Esophagus squamous epithelium (tissue), 5 donors: ENCODE measurements around the gene DDI2. TPM values are rescaled to one million over a fixed set of nuclear protein-coding genes. Genes with fewer than 3 reads are reported as not detected.

ENCODE experiments used
- DNase-seq: peaks from one replicate; lab custom pipeline; 2025; lab: John Stamatoyannopoulos, UW
- H3K27ac ChIP-seq, 4 donors: fragments of 200-600 bp; sonication (generic); one replicate each; pipeline ENCODE4 v1.5.1; 2016 to 2019; ENCODE audit warnings: mild to moderate bottlenecking in 1 of 4
- H3K27me3 ChIP-seq, 4 donors: fragments of 200-600 bp; sonication (generic); 1 replicate in 3 of 4; 2 replicates in 1 of 4; pipeline versions ENCODE4 v1.5.1 to v1.6.0; 2017 to 2021; ENCODE audit warnings: antibody characterized with exemption in 1 of 4
- H3K36me3 ChIP-seq, 3 donors: fragments of 200-600 bp; sonication (generic); one replicate each; pipeline ENCODE4 v1.5.1; 2016 to 2019
- H3K4me1 ChIP-seq, 3 donors: fragments of 200-600 bp; sonication (generic); one replicate each; pipeline ENCODE4 v1.5.1; 2017 to 2019
- H3K4me3 ChIP-seq, 4 donors: fragments of 200-600 bp; sonication (generic); 1 replicate in 3 of 4; 2 replicates in 1 of 4; pipeline ENCODE4 v1.5.1; 2016 to 2019; ENCODE audit warnings: mild to moderate bottlenecking in 2 of 4, moderate library complexity in 1 of 4
- H3K9me3 ChIP-seq, 3 donors: fragments of 200-600 bp; sonication (generic); one replicate each; pipeline ENCODE4 v1.5.1; 2016 to 2019
- POLR2A ChIP-seq, 4 donors: fragments of 450-650 bp; IDR thresholded peaks; one replicate each; pipeline ENCODE4 v1.6.1; 2017; ENCODE audit warnings: antibody characterized with exemption in 4 of 4, mild to moderate bottlenecking in 4 of 4, moderate library complexity in 3 of 4
- WGBS, 2 donors: methylation state at CpG; one replicate each; pipeline ENCODE4 v1.1.5; 2018; 5-methylcytosine and 5-hydroxymethylcytosine counted together
- intact Hi-C: fragments of 100-400 bp; cut with DNase I; formaldehyde crosslinking; loops from one replicate; pipeline ENCODE4 v1.15.0; 2022
- total RNA-seq, 4 donors: library from RNA; depleted of rRNA; stranded (reverse); fragments of >200 nt; gene quantifications; one replicate each; pipeline ENCODE4 v1.1.0, GENCODE V29; 2016
- TF ChIP-seq, protein P1 (sequence below), 6 experiments: fragments of 450-650 bp in 4 of 6; fragments of 200-600 bp in 2 of 6; sonication (generic) in 2 of 6; IDR thresholded peaks; one replicate each; pipeline ENCODE4 v1.5.1; 2016 to 2019; ENCODE audit warnings: antibody characterized with exemption in 6 of 6, mild to moderate bottlenecking in 4 of 6, moderate library complexity in 4 of 6
- donor health status: DM: yes; HTN: yes; CAD: no.

The DDI2 gene
- total RNA-seq, 4 donors from 2014 or later = 20.6 to 62.9 (median 48.3) TPM

DNA sequence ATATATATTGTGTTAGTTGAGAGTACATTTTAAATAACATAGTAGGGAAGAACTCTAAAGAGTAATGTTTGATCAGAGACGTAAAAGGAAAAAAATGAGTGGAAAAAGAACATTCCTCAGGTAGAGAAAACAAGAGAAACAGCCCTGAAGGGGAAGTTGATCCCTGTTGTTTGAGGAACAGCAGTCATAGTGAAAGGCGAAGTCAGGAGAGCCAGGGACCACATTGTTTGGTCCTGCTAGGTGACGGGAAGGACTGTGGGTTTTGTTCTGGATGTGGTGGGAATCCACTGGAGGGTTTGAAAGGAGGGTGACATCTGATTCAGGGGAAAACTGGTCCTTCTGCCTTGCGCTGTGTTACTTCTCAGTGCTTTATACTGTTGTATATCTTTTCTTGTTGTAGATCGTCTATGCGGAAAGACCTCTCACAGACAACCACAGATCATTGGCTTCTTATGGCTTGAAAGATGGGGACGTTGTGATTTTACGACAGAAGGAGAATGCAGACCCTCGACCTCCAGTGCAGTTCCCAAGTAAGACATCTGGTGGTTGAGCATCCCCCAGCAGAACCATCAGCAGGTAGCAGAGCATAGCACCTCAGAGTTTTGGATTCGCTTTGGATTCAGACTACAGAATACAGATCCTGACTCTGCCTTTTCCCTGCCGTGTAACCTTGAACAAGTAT, 9.2 kb downstream of the DDI2 start:
- H3K27ac ChIP-seq = no peak overlapping the region
- 86% methylated on average over 11 of the region's 11 CpGs for WGBS, 2 donors
- H3K4me3 ChIP-seq = no peak overlapping the region
- H3K36me3 ChIP-seq = peaks cover 17 to 52% (median 18%) of the 10 kb centered on the region in 3 donors
- no peak for DNase-seq
- no peaks in the 10 kb centered on the region for H3K9me3 ChIP-seq
- intact Hi-C loops = no loop called here
- H3K4me1 ChIP-seq = peaks cover 0 to 73% (median 19%) of the 10 kb centered on the region in 3 donors
- H3K27me3 ChIP-seq = no peaks in the 10 kb centered on the region
- TF ChIP-seq, protein P1, sequence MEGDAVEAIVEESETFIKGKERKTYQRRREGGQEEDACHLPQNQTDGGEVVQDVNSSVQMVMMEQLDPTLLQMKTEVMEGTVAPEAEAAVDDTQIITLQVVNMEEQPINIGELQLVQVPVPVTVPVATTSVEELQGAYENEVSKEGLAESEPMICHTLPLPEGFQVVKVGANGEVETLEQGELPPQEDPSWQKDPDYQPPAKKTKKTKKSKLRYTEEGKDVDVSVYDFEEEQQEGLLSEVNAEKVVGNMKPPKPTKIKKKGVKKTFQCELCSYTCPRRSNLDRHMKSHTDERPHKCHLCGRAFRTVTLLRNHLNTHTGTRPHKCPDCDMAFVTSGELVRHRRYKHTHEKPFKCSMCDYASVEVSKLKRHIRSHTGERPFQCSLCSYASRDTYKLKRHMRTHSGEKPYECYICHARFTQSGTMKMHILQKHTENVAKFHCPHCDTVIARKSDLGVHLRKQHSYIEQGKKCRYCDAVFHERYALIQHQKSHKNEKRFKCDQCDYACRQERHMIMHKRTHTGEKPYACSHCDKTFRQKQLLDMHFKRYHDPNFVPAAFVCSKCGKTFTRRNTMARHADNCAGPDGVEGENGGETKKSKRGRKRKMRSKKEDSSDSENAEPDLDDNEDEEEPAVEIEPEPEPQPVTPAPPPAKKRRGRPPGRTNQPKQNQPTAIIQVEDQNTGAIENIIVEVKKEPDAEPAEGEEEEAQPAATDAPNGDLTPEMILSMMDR (IDR thresholded peaks at IDR 0.05) = no peak
- TF ChIP-seq POLR2A (IDR thresholded peaks at IDR 0.05) = no peak

GRCh38 chr1:15627343-15627988, 10.2 kb downstream of the DDI2 start:
- Histone ChIP-seq H3K4me1 (peaks cover 0 to 63% (median 10%) of the 10 kb centered on the region in 3 donors), H3K27me3 (no peaks in the 10 kb centered on the region), H3K4me3 (no peak overlapping the region), H3K36me3 (peaks cover 17 to 62% (median 25%) of the 10 kb centered on the region in 3 donors), H3K9me3 (no peaks in the 10 kb centered on the region), H3K27ac (no peak overlapping the region)
- intact Hi-C loops = no loop called here
- no peak for DNase-seq
- no peak for TF ChIP-seq POLR2A (IDR thresholded peaks at IDR 0.05)
- TF ChIP-seq, protein P1 (IDR thresholded peaks at IDR 0.05) = no peak
- 28 to 46% methylated on average over 4 of the region's 4 CpGs for WGBS, 2 donors

- TF ChIP-seq, protein P1 (IDR thresholded peaks at IDR 0.05) = no peak
- TF ChIP-seq POLR2A (IDR thresholded peaks at IDR 0.05) = no peak
- Histone ChIP-seq H3K4me3 (no peak overlapping the region), H3K4me1 (peaks cover 0 to 57% (median 5%) of the 10 kb centered on the region in 3 donors), H3K9me3 (no peaks in the 10 kb centered on the region), H3K27me3 (no peaks in the 10 kb centered on the region), H3K36me3 (peaks cover 17 to 68% (median 27%) of the 10 kb centered on the region in 3 donors), H3K27ac (no peak overlapping the region)
- intact Hi-C loops = no loop called here
- no peak for DNase-seq
- WGBS, 2 donors = 29 to 35% methylated on average over 1 of the region's 1 CpG
Observed at GRCh38 chr1:15628003-15628402, 10.7 kb downstream of the DDI2 start.

- WGBS, 2 donors = 93 to 95% methylated on average over 9 of the region's 9 CpGs
- H3K4me1 ChIP-seq = no peaks in the 10 kb centered on the region
- no peak for DNase-seq
- no peak overlapping the region for H3K27ac ChIP-seq
- intact Hi-C loops = no loop called here
- H3K9me3 ChIP-seq = no peaks in the 10 kb centered on the region
- no peaks in the 10 kb centered on the region for H3K27me3 ChIP-seq
- H3K4me3 ChIP-seq = no peak overlapping the region
- no peak for TF ChIP-seq POLR2A (IDR thresholded peaks at IDR 0.05)
- TF ChIP-seq, protein P1 (IDR thresholded peaks at IDR 0.05) = no peak
- H3K36me3 ChIP-seq = peaks cover 30 to 100% (median 46%) of the 10 kb centered on the region in 3 donors
Observed at GRCh38 chr1:15633756-15634420, 16.6 kb downstream of the DDI2 start.

DNA sequence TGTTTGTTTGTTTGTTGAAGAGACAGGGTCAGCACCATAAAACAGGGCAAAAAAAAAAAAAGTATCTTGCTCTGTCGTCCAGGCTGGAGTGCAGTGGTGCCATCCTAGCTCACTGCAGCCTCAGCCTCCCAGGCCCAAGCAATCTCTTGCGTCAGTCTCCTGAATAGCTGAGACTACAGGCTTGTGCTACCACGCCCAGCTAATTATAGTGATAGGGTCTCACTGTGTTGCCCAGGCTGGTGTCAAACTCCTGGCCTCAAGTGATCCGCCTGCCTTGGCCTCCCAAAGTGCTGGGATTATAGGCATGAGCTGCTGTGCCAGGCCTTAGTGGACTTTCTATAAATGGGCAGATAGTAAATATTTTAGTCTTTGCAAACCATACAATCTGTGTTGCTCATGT, 19.2 kb downstream of the DDI2 start:
- Histone ChIP-seq H3K9me3 (no peaks in the 10 kb centered on the region), H3K27ac (no peak overlapping the region), H3K36me3 (peaks cover 18 to 100% (median 46%) of the 10 kb centered on the region in 3 donors), H3K27me3 (no peaks in the 10 kb centered on the region), H3K4me1 (no peaks in the 10 kb centered on the region), H3K4me3 (no peak overlapping the region)
- DNase-seq = no peak
- WGBS, 2 donors = 96% methylated on average over 4 of the region's 4 CpGs; no CpG with 5 or more reads in 1 of the 2 donors
- TF ChIP-seq POLR2A (IDR thresholded peaks at IDR 0.05) = no peak
- TF ChIP-seq, protein P1 (IDR thresholded peaks at IDR 0.05) = no peak
- intact Hi-C loops = no loop called here
